IMR-90 (cell line): ENCODE results near the gene BDNF. TPM values are rescaled to one million over a fixed set of nuclear protein-coding genes. Genes with fewer than 3 reads are reported as not detected.

ENCODE experiments used
- ATAC-seq: fragments of 200-7000 bp; cut with Tn5 transposase; 2 replicates; pipeline ENCODE4 v1.9.1; 2020; ENCODE audit warnings: low read depth, mild to moderate bottlenecking, moderate library complexity
- BruUV-seq: library from RNA; stranded (reverse); fragments of 400-500 nt; replicated peaks from 2 replicates; lab custom pipeline; 2021; lab: Mats Ljungman, UMichigan
- CTCF ChIA-PET: fragments of 300-600 bp; formaldehyde crosslinking; extraction: SDS; loops from one replicate; lab custom pipeline; 2021; ENCODE audit warnings: antibody characterized with exemption; lab: Yijun Ruan, JAX
- POLR2A ChIA-PET: fragments of 300-600 bp; sonication (Branson Sonifier 250); formaldehyde crosslinking; loops from one replicate; lab custom pipeline; 2022; ENCODE audit warnings: antibody characterized with exemption; ENCODE audit not compliant: unreplicated experiment; lab: Charles Lee
- DNase-seq: peaks from one replicate; pipeline ENCODE4 v3.0.0; 2013
- H2AFZ ChIP-seq: replicated peaks from 2 replicates; pipeline ENCODE3; 2013; ENCODE audit warnings: low read length, mild to moderate bottlenecking; ENCODE audit not compliant: poor library complexity
- H2AK5ac ChIP-seq: 2 replicates; pipeline ENCODE4 v1.6.1; 2013; ENCODE audit warnings: low read depth, low read length, inconsistent platforms
- H2AK9ac ChIP-seq: replicated peaks from 2 replicates; pipeline ENCODE3; 2013; ENCODE audit warnings: mild to moderate bottlenecking, low read depth, low read length, moderate library complexity; ENCODE audit not compliant: poor library complexity
- H2BK120ac ChIP-seq: 2 replicates; pipeline ENCODE4 v1.6.1; 2013; ENCODE audit warnings: low read depth, low read length, inconsistent platforms
- H2BK15ac ChIP-seq: 3 replicates; pipeline ENCODE4 v1.6.1; 2013; ENCODE audit warnings: low read depth, low read length, inconsistent platforms
- H2BK20ac ChIP-seq: 2 replicates; pipeline ENCODE4 v1.6.1; 2013; ENCODE audit warnings: low read depth, mild to moderate bottlenecking, inconsistent platforms, low read length, moderate library complexity
- H2BK5ac ChIP-seq: 2 replicates; pipeline ENCODE4 v1.6.1; 2013; ENCODE audit warnings: mild to moderate bottlenecking, low read depth, low read length, inconsistent platforms; ENCODE audit not compliant: poor library complexity, severe bottlenecking
- H3K14ac ChIP-seq: replicated peaks from 2 replicates; pipeline ENCODE4 v1.6.1; 2013; ENCODE audit warnings: low read depth, low read length, inconsistent platforms
- H3K18ac ChIP-seq: 2 replicates; pipeline ENCODE4 v1.6.1; 2013; ENCODE audit warnings: low read depth, low read length, control low read depth
- H3K23ac ChIP-seq: 2 replicates; pipeline ENCODE4 v1.6.1; 2013; ENCODE audit warnings: low read depth, low read length, inconsistent platforms
- H3K27ac ChIP-seq: 2 replicates; pipeline ENCODE4 v1.5.1; 2013; ENCODE audit warnings: mild to moderate bottlenecking, control low read depth, low read length; ENCODE audit not compliant: insufficient read depth
- H3K27me3 ChIP-seq: 2 replicates; pipeline ENCODE4 v1.6.1; 2013; ENCODE audit warnings: low read length; ENCODE audit not compliant: control insufficient read depth, insufficient read depth
- H3K36me3 ChIP-seq: 2 replicates; pipeline ENCODE4 v1.6.1; 2013; ENCODE audit warnings: low read length, mixed read lengths; ENCODE audit not compliant: control insufficient read depth, insufficient read depth
- H3K4ac ChIP-seq: 2 replicates; pipeline ENCODE4 v1.6.1; 2013; ENCODE audit warnings: low read depth, low read length, inconsistent platforms
- H3K4me1 ChIP-seq: 2 replicates; pipeline ENCODE4 v1.6.1; 2013; ENCODE audit warnings: low read length, mixed read lengths; ENCODE audit not compliant: control insufficient read depth, insufficient read depth
- H3K4me2 ChIP-seq: 2 replicates; pipeline ENCODE4 v1.6.1; 2013; ENCODE audit warnings: low read depth, mild to moderate bottlenecking, control low read depth, low read length, moderate library complexity
- H3K4me3 ChIP-seq: 2 replicates; pipeline ENCODE4 v1.5.1; 2013; ENCODE audit warnings: low read depth, mild to moderate bottlenecking, control low read depth, low read length, moderate library complexity; ENCODE audit not compliant: insufficient read depth
- H3K56ac ChIP-seq: 2 replicates; pipeline ENCODE4 v1.6.1; 2013; ENCODE audit warnings: low read length, inconsistent platforms; ENCODE audit not compliant: insufficient read depth; ENCODE audit errors: extremely low read depth
- H3K79me1 ChIP-seq, 2 experiments: 2 replicates each; pipeline ENCODE4 v1.6.1; 2013; ENCODE audit warnings: low read length in 2 of 2, inconsistent platforms in 1 of 2, low read depth in 1 of 2
- H3K9ac ChIP-seq: 2 replicates; pipeline ENCODE4 v1.6.1; 2013; ENCODE audit warnings: low read depth, low read length, control low read depth
- H3K9me1 ChIP-seq: 2 replicates; pipeline ENCODE4 v1.6.1; 2013; ENCODE audit warnings: low read length, inconsistent platforms; ENCODE audit not compliant: insufficient read depth
- H3K9me3 ChIP-seq: 2 replicates; pipeline ENCODE4 v1.6.1; 2013; ENCODE audit warnings: low read length; ENCODE audit not compliant: control insufficient read depth, insufficient read depth
- H4K20me1 ChIP-seq: 2 replicates; pipeline ENCODE4 v1.6.1; 2013; ENCODE audit warnings: low read length, inconsistent platforms; ENCODE audit not compliant: insufficient read depth
- H4K5ac ChIP-seq: 2 replicates; pipeline ENCODE4 v1.6.1; 2013; ENCODE audit warnings: mild to moderate bottlenecking, low read depth, low read length, control low read depth
- H4K8ac ChIP-seq, 2 experiments: 2 replicates each; pipeline ENCODE4 v1.6.1; 2013; ENCODE audit warnings: low read depth in 2 of 2, low read length in 2 of 2, control low read depth in 1 of 2, inconsistent platforms in 1 of 2
- H4K91ac ChIP-seq: 2 replicates; pipeline ENCODE4 v1.6.1; 2013; ENCODE audit warnings: low read depth, low read length, inconsistent platforms; ENCODE audit not compliant: insufficient read depth
- BHLHE40 ChIP-seq: fragments of 150-350 bp; IDR thresholded peaks from 2 replicates; pipeline ENCODE4 v1.6.1; 2016; ENCODE audit warnings: mild to moderate bottlenecking, low read depth, low read length
- CEBPB ChIP-seq: IDR thresholded peaks from 2 replicates; pipeline ENCODE4 v1.6.1; 2012; ENCODE audit warnings: low read depth, low read length, improper control_type of control experiment
- CHD1 ChIP-seq: IDR thresholded peaks from 2 replicates; pipeline ENCODE4 v1.6.1; 2012; ENCODE audit warnings: low read depth, low read length, improper control_type of control experiment
- FOS ChIP-seq: fragments of 150-350 bp; IDR thresholded peaks from 2 replicates; pipeline ENCODE4 v1.6.1; 2016; ENCODE audit warnings: low read depth, low read length
- MAFK ChIP-seq: IDR thresholded peaks from 2 replicates; pipeline ENCODE4 v1.6.1; 2012; ENCODE audit warnings: low read depth, low read length, improper control_type of control experiment
- MAZ ChIP-seq: IDR thresholded peaks from 2 replicates; pipeline ENCODE4 v1.6.1; 2012; ENCODE audit warnings: low read depth, mild to moderate bottlenecking, low read length, improper control_type of control experiment, moderate library complexity, borderline replicate concordance
- MXI1 ChIP-seq: IDR thresholded peaks from 2 replicates; pipeline ENCODE4 v1.6.1; 2012; ENCODE audit warnings: low read depth, mild to moderate bottlenecking, low read length, moderate library complexity, borderline replicate concordance
- NFE2L2 ChIP-seq: fragments of 150-350 bp; IDR thresholded peaks from 2 replicates; pipeline ENCODE4 v1.6.1; 2016; ENCODE audit warnings: low read depth, mild to moderate bottlenecking, low read length
- POLR2A ChIP-seq: IDR thresholded peaks from 2 replicates; pipeline ENCODE4 v1.6.1; 2012; ENCODE audit warnings: mild to moderate bottlenecking, low read depth, low read length
- RAD21 ChIP-seq: IDR thresholded peaks from 2 replicates; pipeline ENCODE4 v1.6.1; 2012; ENCODE audit warnings: low read length, improper control_type of control experiment
- RCOR1 ChIP-seq: IDR thresholded peaks from 2 replicates; pipeline ENCODE4 v1.6.1; 2012; ENCODE audit warnings: mild to moderate bottlenecking, low read length, improper control_type of control experiment; ENCODE audit not compliant: insufficient replicate concordance
- RFX5 ChIP-seq: IDR thresholded peaks from 2 replicates; pipeline ENCODE4 v1.8.0; 2012; ENCODE audit warnings: low read depth, mild to moderate bottlenecking, low read length, moderate library complexity
- SMC3 ChIP-seq: fragments of 150-350 bp; IDR thresholded peaks from 2 replicates; pipeline ENCODE4 v1.6.1; 2016; ENCODE audit warnings: low read depth, mild to moderate bottlenecking, antibody characterized with exemption, low read length, moderate library complexity
- WGBS, 2 experiments: methylation state at CpG; one replicate each; pipeline versions ENCODE4 v1.1.5 to v1.1.7; 2013; ENCODE audit warnings: missing lambda C conversion rate in 2 of 2; ENCODE audit not compliant: insufficient read length in 1 of 2; ENCODE audit errors: extremely low coverage in 2 of 2; 5-methylcytosine and 5-hydroxymethylcytosine counted together
- dilution Hi-C: fragments of 300-500 bp; cut with HindIII; formaldehyde crosslinking; loops from one replicate; pipeline ENCODE4 v1.14.3; 2018; ENCODE audit warnings: low sequenced_read_pairs; ENCODE audit not compliant: unreplicated experiment
- in situ Hi-C: fragments of 300-500 bp; cut with MboI; formaldehyde crosslinking; loops from 3 replicates; pipeline ENCODE4 v1.14.3; 2019; ENCODE audit warnings: low sequenced_read_pairs, inconsistent platforms, mixed read lengths
- intact Hi-C: fragments of 100-400 bp; cut with micrococcal nuclease; formaldehyde crosslinking; loops from 2 replicates; pipeline ENCODE4 v1.10.0; 2022
- polyA plus RNA-seq, 3 experiments: library from polyadenylated mRNA; depleted of rRNA; stranded (reverse); fragments of >200 nt; gene quantifications; 2 replicates each; pipeline ENCODE4 v1.2.3, GENCODE V29; 2012; ENCODE audit warnings: low replicate concordance in 1 of 3
- total RNA-seq: library from RNA; depleted of rRNA; stranded (reverse); fragments of >200 nt; gene quantifications from 2 replicates; pipeline ENCODE4 v1.2.3, GENCODE V29; 2012
- TF ChIP-seq, protein P1 (sequence below): fragments of 150-350 bp; IDR thresholded peaks from 2 replicates; pipeline ENCODE4 v1.6.1; 2016; ENCODE audit warnings: low read depth, mild to moderate bottlenecking, low read length, moderate library complexity, borderline replicate concordance
- TF ChIP-seq, protein P2 (sequence below): fragments of 150-350 bp; IDR thresholded peaks from 2 replicates; pipeline ENCODE4 v1.6.1; 2017; ENCODE audit warnings: mild to moderate bottlenecking, antibody characterized with exemption, low read length, low read depth

Gene BDNF
- total and polyA plus RNA-seq, 2 of the 4 experiments (the other 2 are of a cell fraction): 94.8 to 152 TPM

DNA sequence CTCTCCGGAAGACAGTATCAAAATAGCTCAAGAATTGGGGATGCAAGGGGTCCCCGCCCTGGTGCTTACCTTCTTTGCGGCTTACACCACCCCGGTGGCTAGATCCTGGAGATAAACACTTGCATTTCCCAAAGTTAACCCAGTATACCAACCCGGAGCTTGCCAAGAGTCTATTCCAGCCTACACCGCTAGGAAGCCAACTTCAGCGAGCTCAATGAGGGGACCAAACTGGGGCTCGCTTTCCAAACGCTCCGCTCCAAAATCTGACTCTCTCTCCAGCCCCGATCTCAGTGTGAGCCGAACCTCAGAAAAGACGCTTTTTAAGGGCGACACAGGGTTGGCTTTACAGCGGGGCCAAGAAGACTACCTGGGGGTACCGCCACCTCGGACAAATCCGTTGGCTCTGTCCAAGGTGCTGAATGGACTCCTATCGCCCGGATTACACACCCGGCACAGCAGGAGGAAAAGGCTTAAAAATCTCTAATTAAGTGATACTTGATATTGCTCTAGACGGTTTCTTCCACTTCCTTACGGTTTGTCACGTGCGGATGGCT lies 20.1 kb upstream of the BDNF start:
- no peak overlapping the region for H2BK20ac ChIP-seq
- ChIA-PET CTCF (interaction anchor here (1.5 kb wide), 1 partner anchor 22 kb away, joined by 5 read pairs; no protein-coding TSS in a partner anchor), POLR2A (interaction anchor here (0.6 kb wide), 1 partner anchor 9 kb away, joined by 3 read pairs; no protein-coding TSS in a partner anchor)
- DNase-seq: peak; percentile 68
- H2AK5ac ChIP-seq: no peak overlapping the region
- peak overlapping the region; percentile 82 for H3K4me2 ChIP-seq
- no peak overlapping the region for H3K27ac ChIP-seq
- no peak overlapping the region; the same call in 1 of the 2 replicates for H3K14ac ChIP-seq
- no peaks in the 10 kb centered on the region for H3K36me3 ChIP-seq
- intact Hi-C loops (loop anchor here (5.0 to 10.0 kb wide), 3 partner anchors 144 to 807 kb away; no protein-coding TSS in a partner anchor), in situ Hi-C loops (loop anchor here (10.0 to 25.0 kb wide), 4 partner anchors 174 to 1442 kb away; no protein-coding TSS in a partner anchor), dilution Hi-C loops (no loop called here)
- H4K5ac ChIP-seq: no peak overlapping the region
- no peak overlapping the region for H2BK120ac ChIP-seq
- peaks cover 2% of the 10 kb centered on the region for H3K9me1 ChIP-seq
- peaks cover 12 to 16% of the 10 kb centered on the region in 2 experiments for H3K79me1 ChIP-seq
- H3K23ac ChIP-seq: peak overlapping the region; percentile 7; the same call in 1 of the 2 replicates
- WGBS, 2 experiments: 10% methylated on average over 6 of the region's 25 CpGs; no CpG with 5 or more reads in 1 of the 2 experiments
- H3K9ac ChIP-seq: no peak overlapping the region
- no peak overlapping the region for H2AK9ac ChIP-seq
- peaks cover 6% of the 10 kb centered on the region for H3K4me1 ChIP-seq
- H4K91ac ChIP-seq: no peak overlapping the region; the same call in 1 of the 2 replicates
- H4K20me1 ChIP-seq: no peaks in the 10 kb centered on the region
- no peak overlapping the region for H2BK5ac ChIP-seq
- H4K8ac ChIP-seq: no peak overlapping the region
- H3K18ac ChIP-seq: no peak overlapping the region
- H2BK15ac ChIP-seq: no peak overlapping the region
- no peak overlapping the region for H3K4ac ChIP-seq
- H3K56ac ChIP-seq: no peak overlapping the region
- no TSS peak for BruUV-seq
- no peaks in the 10 kb centered on the region for H3K27me3 ChIP-seq
- no peaks in the 10 kb centered on the region for H3K9me3 ChIP-seq
- no peak overlapping the region for H2AFZ ChIP-seq
- peak overlapping the region; percentile 0; the same call in 1 of the 2 replicates for H3K4me3 ChIP-seq
- no peak for ATAC-seq
- TF ChIP-seq RFX5 (no peak), RAD21 (no peak), FOS (no peak), MAFK (no peak), CHD1 (no peak), NFE2L2 (no peak), MXI1 (no peak), MAZ (no peak), CEBPB (no peak), POLR2A (no peak), RCOR1 (peak; percentile 23), SMC3 (no peak), BHLHE40 (no peak)
- TF ChIP-seq, protein P1, sequence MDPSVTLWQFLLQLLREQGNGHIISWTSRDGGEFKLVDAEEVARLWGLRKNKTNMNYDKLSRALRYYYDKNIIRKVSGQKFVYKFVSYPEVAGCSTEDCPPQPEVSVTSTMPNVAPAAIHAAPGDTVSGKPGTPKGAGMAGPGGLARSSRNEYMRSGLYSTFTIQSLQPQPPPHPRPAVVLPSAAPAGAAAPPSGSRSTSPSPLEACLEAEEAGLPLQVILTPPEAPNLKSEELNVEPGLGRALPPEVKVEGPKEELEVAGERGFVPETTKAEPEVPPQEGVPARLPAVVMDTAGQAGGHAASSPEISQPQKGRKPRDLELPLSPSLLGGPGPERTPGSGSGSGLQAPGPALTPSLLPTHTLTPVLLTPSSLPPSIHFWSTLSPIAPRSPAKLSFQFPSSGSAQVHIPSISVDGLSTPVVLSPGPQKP: no peak
- TF ChIP-seq, protein P2, sequence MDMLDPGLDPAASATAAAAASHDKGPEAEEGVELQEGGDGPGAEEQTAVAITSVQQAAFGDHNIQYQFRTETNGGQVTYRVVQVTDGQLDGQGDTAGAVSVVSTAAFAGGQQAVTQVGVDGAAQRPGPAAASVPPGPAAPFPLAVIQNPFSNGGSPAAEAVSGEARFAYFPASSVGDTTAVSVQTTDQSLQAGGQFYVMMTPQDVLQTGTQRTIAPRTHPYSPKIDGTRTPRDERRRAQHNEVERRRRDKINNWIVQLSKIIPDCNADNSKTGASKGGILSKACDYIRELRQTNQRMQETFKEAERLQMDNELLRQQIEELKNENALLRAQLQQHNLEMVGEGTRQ: no peak
